Muscle of leg (tissue), 11 donors: ENCODE results near the gene PRKN. TPM values are rescaled to one million over a fixed set of nuclear protein-coding genes. Genes with fewer than 3 reads are reported as not detected.
A peak's percentile ranks its signal among the peaks of the same experiment; 100 is the strongest.

Experiments used
- DNase-seq: peaks from one replicate; pipeline ENCODE4 v3.0.0; 2013
- H3K27ac ChIP-seq: one replicate; pipeline ENCODE4 v1.5.1; 2013; ENCODE audit warnings: mild to moderate bottlenecking, low read length, control low read depth
- H3K27me3 ChIP-seq: one replicate; pipeline ENCODE4 v1.6.1; 2013; ENCODE audit warnings: low read length; ENCODE audit not compliant: control insufficient read depth, insufficient read depth
- H3K36me3 ChIP-seq: one replicate; pipeline ENCODE4 v1.6.1; 2013; ENCODE audit warnings: low read length; ENCODE audit not compliant: control insufficient read depth, insufficient read depth
- H3K4me1 ChIP-seq: one replicate; pipeline ENCODE4 v1.6.1; 2013; ENCODE audit warnings: low read length; ENCODE audit not compliant: control insufficient read depth, insufficient read depth
- H3K4me3 ChIP-seq: one replicate; pipeline ENCODE4 v1.5.1; 2013; ENCODE audit warnings: low read length, control low read depth
- H3K9me3 ChIP-seq: replicated peaks from 2 replicates; pipeline ENCODE4 v1.6.1; 2013; ENCODE audit warnings: low read depth, low read length; ENCODE audit not compliant: control insufficient read depth
- WGBS: methylation state at CpG from one replicate; pipeline ENCODE4 v1.1.5; 2013; ENCODE audit warnings: missing lambda C conversion rate; ENCODE audit not compliant: insufficient coverage; 5-methylcytosine and 5-hydroxymethylcytosine counted together
- polyA plus RNA-seq, 8 donors: library from polyadenylated mRNA; unstranded; fragments of 120-200 nt; gene quantifications; one replicate each; pipeline versions ENCODE4 v1.2.1 to v1.2.3, GENCODE V29; 2013; ENCODE audit warnings: inconsistent platforms in 1 of 8, low replicate concordance in 1 of 8; ENCODE audit not compliant: insufficient read length in 8 of 8, insufficient read depth in 1 of 8
- total RNA-seq: library from RNA; stranded (reverse); fragments of 120-200 nt; gene quantifications from one replicate; pipeline ENCODE4 v1.2.4, GENCODE V29; 2013

PRKN gene
- total and polyA plus RNA-seq, 9 donors = 2.5 to 4.7 (median 3.9) TPM

GRCh38 chr6:161422710-161423680, 1304.6 kb downstream of the PRKN start:
- Histone ChIP-seq H3K27ac (no peak overlapping the region), H3K4me3 (no peak overlapping the region), H3K4me1 (peaks cover 10% of the 10 kb centered on the region), H3K27me3 (no peaks in the 10 kb centered on the region), H3K36me3 (no peaks in the 10 kb centered on the region), H3K9me3 (no peaks in the 10 kb centered on the region)
- DNase-seq = no peak
- 76% methylated on average over 14 of the region's 16 CpGs for whole genome bisulfite sequencing

GRCh38 chr6:161418463-161418945, 1309.1 kb downstream of the PRKN start:
- Histone ChIP-seq H3K36me3 (no peaks in the 10 kb centered on the region), H3K27ac (peak overlapping the region; percentile 83), H3K4me1 (peaks cover 40% of the 10 kb centered on the region), H3K4me3 (no peak overlapping the region), H3K27me3 (no peaks in the 10 kb centered on the region), H3K9me3 (no peaks in the 10 kb centered on the region)
- peak; percentile 94 for DNase-seq
- 18% methylated on average over 3 of the region's 7 CpGs for WGBS

- H3K36me3 ChIP-seq = no peaks in the 10 kb centered on the region
- peak; percentile 79 for DNase-seq
- H3K4me1 ChIP-seq = peaks cover 45% of the 10 kb centered on the region
- WGBS = 0% methylated on average over 3 of the region's 8 CpGs
- H3K4me3 ChIP-seq = no peak overlapping the region
- H3K27ac ChIP-seq = peak overlapping the region; percentile 83
- H3K9me3 ChIP-seq = no peaks in the 10 kb centered on the region
- no peaks in the 10 kb centered on the region for H3K27me3 ChIP-seq
Observed at GRCh38 chr6:161417717-161418462, 1309.7 kb downstream of the PRKN start.

- Histone ChIP-seq H3K27me3 (no peaks in the 10 kb centered on the region), H3K36me3 (no peaks in the 10 kb centered on the region), H3K4me1 (peaks cover 48% of the 10 kb centered on the region), H3K9me3 (no peaks in the 10 kb centered on the region), H3K4me3 (no peak overlapping the region), H3K27ac (no peak overlapping the region)
- no peak for DNase-seq
- WGBS = 73% methylated on average over 5 of the region's 17 CpGs
Observed at GRCh38 chr6:161415302-161415855, 1312.2 kb downstream of the PRKN start.

- Histone ChIP-seq H3K27me3 (no peaks in the 10 kb centered on the region), H3K27ac (no peak overlapping the region), H3K36me3 (no peaks in the 10 kb centered on the region), H3K4me3 (no peak overlapping the region), H3K4me1 (peaks cover 52% of the 10 kb centered on the region), H3K9me3 (no peaks in the 10 kb centered on the region)
- no peak for DNase-seq
- WGBS = 20% methylated on average over 1 of the region's 9 CpGs
Observed at GRCh38 chr6:161414707-161415106, 1312.9 kb downstream of the PRKN start.

- H3K27ac ChIP-seq = peak overlapping the region; percentile 91
- peak; percentile 24 for DNase-seq
- H3K36me3 ChIP-seq = no peaks in the 10 kb centered on the region
- H3K4me1 ChIP-seq = peaks cover 52% of the 10 kb centered on the region
- 32% methylated on average over 8 of the region's 11 CpGs for WGBS
- H3K9me3 ChIP-seq = no peaks in the 10 kb centered on the region
- no peaks in the 10 kb centered on the region for H3K27me3 ChIP-seq
- no peak overlapping the region for H3K4me3 ChIP-seq
Observed at GRCh38 chr6:161414180-161414579, 1313.4 kb downstream of the PRKN start.

- peak; percentile 84 for DNase-seq
- peak overlapping the region; percentile 91 for H3K27ac ChIP-seq
- no peaks in the 10 kb centered on the region for H3K9me3 ChIP-seq
- 44% methylated on average over 9 of the region's 9 CpGs for WGBS
- H3K4me3 ChIP-seq = no peak overlapping the region
- no peaks in the 10 kb centered on the region for H3K27me3 ChIP-seq
- H3K36me3 ChIP-seq = no peaks in the 10 kb centered on the region
- peaks cover 51% of the 10 kb centered on the region for H3K4me1 ChIP-seq
Observed at GRCh38 chr6:161413355-161413771, 1314.2 kb downstream of the PRKN start.

GRCh38 chr6:161412795-161413194, 1314.8 kb downstream of the PRKN start:
- Histone ChIP-seq H3K9me3 (no peaks in the 10 kb centered on the region), H3K27me3 (no peaks in the 10 kb centered on the region), H3K27ac (peak overlapping the region; percentile 91), H3K4me3 (no peak overlapping the region), H3K4me1 (peaks cover 49% of the 10 kb centered on the region), H3K36me3 (no peaks in the 10 kb centered on the region)
- DNase-seq = peak; percentile 47
- WGBS = 0% methylated on average over 1 of the region's 5 CpGs

- H3K4me3 ChIP-seq = no peak overlapping the region
- no peak for DNase-seq
- H3K27me3 ChIP-seq = no peaks in the 10 kb centered on the region
- no peaks in the 10 kb centered on the region for H3K9me3 ChIP-seq
- 88% methylated on average over 2 of the region's 4 CpGs for WGBS
- H3K36me3 ChIP-seq = no peaks in the 10 kb centered on the region
- no peak overlapping the region for H3K27ac ChIP-seq
- peaks cover 47% of the 10 kb centered on the region for H3K4me1 ChIP-seq
Observed at GRCh38 chr6:161411265-161411944, 1316.2 kb downstream of the PRKN start.
